SH-SY5Y (cell line): Measurements from ENCODE around the gene SORCS1.

Experiments used
- GATA2 ChIP-seq: IDR thresholded peaks from 2 replicates; pipeline ENCODE4 v1.6.1; 2011; ENCODE audit warnings: mild to moderate bottlenecking, low read depth, low read length
- GATA3 ChIP-seq: IDR thresholded peaks from 2 replicates; pipeline ENCODE4 v1.6.1; 2011; ENCODE audit warnings: low read depth, mild to moderate bottlenecking, low read length, moderate library complexity

DNA sequence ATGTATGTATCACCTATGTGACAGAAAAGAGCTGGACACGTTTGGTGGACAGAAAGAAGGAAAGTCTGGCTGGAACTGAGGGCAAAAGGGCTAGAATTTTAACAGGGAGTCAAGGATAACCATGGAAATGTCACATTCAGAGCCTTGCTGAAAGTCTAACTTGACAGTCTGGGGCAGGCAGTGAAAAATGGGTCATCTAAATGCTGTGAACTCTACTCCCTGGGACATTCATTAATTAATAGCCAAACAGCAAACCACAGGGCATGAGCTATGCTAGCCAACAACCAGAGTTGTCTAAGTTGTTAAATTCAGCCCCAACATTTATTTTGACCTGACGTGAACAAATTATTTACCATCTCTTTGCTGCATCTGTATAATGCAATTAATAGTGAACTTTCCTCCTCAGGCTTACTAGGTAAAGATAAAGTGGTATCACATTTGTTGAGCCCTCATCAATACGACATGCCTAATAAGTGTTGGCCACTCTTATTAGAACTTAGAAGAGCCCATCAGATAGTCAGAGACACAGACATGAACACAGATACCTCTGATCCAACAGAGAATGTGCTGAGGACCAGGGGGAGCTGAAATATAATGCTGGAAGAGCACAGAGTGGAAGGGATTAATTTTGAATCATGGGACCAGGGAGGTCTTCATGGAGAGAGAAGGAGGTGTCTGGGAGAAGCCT, 109.9 kb downstream of the SORCS1 start:
- TF ChIP-seq GATA2 (no peak), GATA3 (no peak)
